ENCODE results near the gene SAMD13.

SAMD13 gene

DNA sequence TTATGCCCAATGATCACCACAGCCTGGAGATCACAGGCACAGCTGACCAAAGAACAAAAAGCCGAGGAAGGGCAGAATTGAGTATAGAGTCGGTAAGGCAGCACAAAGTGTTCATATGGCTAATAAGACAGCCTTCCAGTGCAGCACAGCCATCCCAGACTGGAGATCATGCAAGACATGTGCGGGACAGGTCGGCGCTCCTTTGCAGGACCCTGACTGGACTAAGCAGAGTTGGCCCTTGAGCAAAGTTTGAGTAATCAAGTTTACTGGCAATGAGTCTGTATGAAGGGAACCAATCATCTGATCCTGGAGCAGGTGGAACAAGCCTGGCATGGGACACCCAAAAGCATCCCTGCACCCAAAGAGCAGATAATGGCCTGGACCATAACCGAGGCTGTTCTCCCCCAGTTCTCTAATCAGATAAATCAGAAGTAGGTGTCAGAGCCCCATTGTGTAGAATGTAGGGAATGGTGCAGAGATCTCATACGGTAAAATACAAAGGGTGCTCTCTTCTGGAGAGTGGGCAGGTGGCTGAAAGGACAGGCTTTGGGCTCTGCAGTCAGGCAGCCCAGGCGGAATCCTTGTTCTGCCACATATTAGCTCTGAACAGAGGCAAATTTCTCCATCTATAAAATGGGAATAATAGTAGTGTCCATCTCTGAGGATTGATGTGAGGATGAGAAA lies 86.1 kb downstream of the SAMD13 start:
- no peaks in the 10 kb centered on the region for H3K4me1 Mint-ChIP-seq
- DNase-seq (ENCODE audit: low spot score in 2 of 2): peak in 1 of 2 donors; percentile 29
- H3K9me3 Mint-ChIP-seq: no peaks in the 10 kb centered on the region
- H3K4me3 Mint-ChIP-seq: no peak overlapping the region
- no peak overlapping the region for H3K27ac Mint-ChIP-seq
- no peak for ATAC-seq
- H3K36me3 Mint-ChIP-seq: no peaks in the 10 kb centered on the region

GRCh38 chr1:84390226-84390625 lies 88.7 kb downstream of the SAMD13 start:
- H3K4me1 Mint-ChIP-seq: no peaks in the 10 kb centered on the region
- no peaks in the 10 kb centered on the region for H3K36me3 Mint-ChIP-seq
- H3K4me3 Mint-ChIP-seq: no peak overlapping the region
- DNase-seq (ENCODE audit: low spot score in 2 of 2) (no peak), ATAC-seq (no peak)
- no peaks in the 10 kb centered on the region for H3K9me3 Mint-ChIP-seq
- H3K27ac Mint-ChIP-seq: no peak overlapping the region

- DNase-seq (ENCODE audit: low spot score in 2 of 2): no peak
- Mint-ChIP-seq H3K4me1 (no peaks in the 10 kb centered on the region), H3K27ac (no peak within 1 kb of the TSS), H3K4me3 (no peak within 1 kb of the TSS), H3K9me3 (no peaks in the 10 kb centered on the region), H3K36me3 (no peaks in the 10 kb centered on the region)
- ATAC-seq: no peak
Observed at GRCh38 chr1:84398175-84399155, 97.0 kb downstream of the SAMD13 start, which contains the start of gene DNASE2B. Gene DNASE2B (plus strand): TSS chr1:84398484. CDS start chr1:84398565, 81 bp downstream.
